HCT116 (cell line): Measurements from ENCODE around the gene PPIL6. TPM values are rescaled to one million over a fixed set of nuclear protein-coding genes. Genes with fewer than 3 reads are reported as not detected.

Source experiments
- ATAC-seq: fragments of 200-7000 bp; cut with Tn5 transposase; 2 replicates; pipeline ENCODE4 v1.9.1; 2020; ENCODE audit warnings: mild to moderate bottlenecking, moderate library complexity
- BruUV-seq: library from RNA; stranded (reverse); fragments of 400-500 nt; replicated peaks from 2 replicates; lab custom pipeline; 2021; lab: Mats Ljungman, UMichigan
- CTCF ChIA-PET: fragments of 300-600 bp; sonication (Branson Sonifier 250); formaldehyde crosslinking; loops from one replicate; lab custom pipeline; 2021; ENCODE audit warnings: antibody characterized with exemption; lab: Charles Lee
- POLR2A ChIA-PET: fragments of 300-600, 350-600 bp; sonication (Branson Sonifier 250); formaldehyde crosslinking; loops from one replicate; lab custom pipeline; 2021; ENCODE audit warnings: antibody characterized with exemption; lab: Charles Lee
- RAD21 ChIA-PET, 2 experiments: fragments of 300-600 bp; sonication (Branson Sonifier 250); formaldehyde crosslinking; loops; one replicate each; lab custom pipeline; 2023; ENCODE audit warnings: low total read pairs in 2 of 2; ENCODE audit not compliant: uncharacterized antibody in 2 of 2, unreplicated experiment in 2 of 2, low non-redundant PET in 1 of 2; lab: Charles Lee
- DNase-seq: peaks from one replicate; pipeline ENCODE4 v3.0.0-alpha.2; 2010; ENCODE audit warnings: low read depth, low spot score
- H2AFZ ChIP-seq: fragments of 200-600 bp; shearing (Covaris generic), sonication (generic); 2 replicates; pipeline ENCODE4 v1.6.1; 2017; ENCODE audit warnings: low read depth, mixed run types, mixed read lengths, antibody characterized with exemption, low read length; ENCODE audit not compliant: poor library complexity, severe bottlenecking
- H3K27ac ChIP-seq: 2 replicates; pipeline ENCODE4 v1.5.1; 2012; ENCODE audit warnings: low read depth, low read length
- H3K27me3 ChIP-seq: fragments of 200-600 bp; sonication (generic); 2 replicates; pipeline ENCODE4 v1.6.1; 2016; ENCODE audit warnings: mixed run types, low read length, mixed read lengths; ENCODE audit not compliant: insufficient read depth
- H3K36me3 ChIP-seq, 2 experiments: fragments of 200-500 bp in 1 of 2; fragments of 200-600 bp in 1 of 2; sonication (Bioruptor generic) in 1 of 2; sonication (generic) in 1 of 2; 2 replicates each; pipeline versions ENCODE4 v1.5.1 to v1.6.1; 2014 to 2016; ENCODE audit warnings: low read length in 2 of 2, inconsistent platforms in 1 of 2, mixed read lengths in 1 of 2, mixed run types in 1 of 2; ENCODE audit not compliant: insufficient read depth in 2 of 2, control insufficient read depth in 1 of 2
- H3K4me1 ChIP-seq, 2 experiments: fragments of 200-600 bp in 1 of 2; sonication (generic) in 1 of 2; 2 replicates each; pipeline versions ENCODE4 v1.5.1 to v1.6.1; 2012 to 2017; ENCODE audit warnings: low read length in 2 of 2, inconsistent platforms in 1 of 2, mild to moderate bottlenecking in 1 of 2, mixed read lengths in 1 of 2, mixed run types in 1 of 2, moderate library complexity in 1 of 2; ENCODE audit not compliant: insufficient read depth in 2 of 2, control insufficient read depth in 1 of 2
- H3K4me2 ChIP-seq: fragments of 200-600 bp; sonication (generic); 2 replicates; pipeline ENCODE4 v1.6.1; 2017; ENCODE audit warnings: mixed run types, low read length, mixed read lengths
- H3K4me3 ChIP-seq, 2 experiments: fragments of 200-600 bp in 1 of 2; sonication (generic) in 1 of 2; replicated peaks in 1 of 2; 2 replicates each; pipeline ENCODE4 v1.5.1; 2011 to 2016; ENCODE audit warnings: low read length in 2 of 2, control low read depth in 1 of 2, low read depth in 1 of 2, mild to moderate bottlenecking in 1 of 2, mixed read lengths in 1 of 2, mixed run types in 1 of 2
- H3K79me2 ChIP-seq: fragments of 200-600 bp; sonication (generic); 2 replicates; pipeline ENCODE4 v1.6.1; 2017; ENCODE audit warnings: mild to moderate bottlenecking, mixed run types, low read length, moderate library complexity, mixed read lengths; ENCODE audit not compliant: insufficient read depth
- H3K9ac ChIP-seq: fragments of 200-600 bp; sonication (generic); 2 replicates; pipeline ENCODE4 v1.6.1; 2016; ENCODE audit warnings: low read length, mixed read lengths
- H3K9me2 ChIP-seq: fragments of 200-600 bp; sonication (generic), shearing (Covaris generic); 2 replicates; pipeline ENCODE4 v1.6.1; 2017; ENCODE audit warnings: mixed run types, mild to moderate bottlenecking, moderate library complexity; ENCODE audit not compliant: insufficient read depth
- H3K9me3 ChIP-seq, 2 experiments: fragments of 200-500 bp in 1 of 2; fragments of 200-600 bp in 1 of 2; sonication (Bioruptor generic) in 1 of 2; sonication (generic) in 1 of 2; 2 replicates each; pipeline ENCODE4 v1.6.1; 2014 to 2017; ENCODE audit warnings: low read length in 2 of 2, mixed read lengths in 2 of 2, inconsistent platforms in 1 of 2, low read depth in 1 of 2, mild to moderate bottlenecking in 1 of 2, mixed run types in 1 of 2, moderate library complexity in 1 of 2; ENCODE audit not compliant: control insufficient read depth in 1 of 2, insufficient read depth in 1 of 2
- H4K20me1 ChIP-seq: fragments of 200-600 bp; sonication (generic), shearing (Covaris generic); 2 replicates; pipeline ENCODE4 v1.6.1; 2017; ENCODE audit warnings: mixed run types, mild to moderate bottlenecking, moderate library complexity; ENCODE audit not compliant: insufficient read depth
- CBX3 ChIP-seq: IDR thresholded peaks from 2 replicates; pipeline ENCODE4 v1.6.1; 2012; ENCODE audit warnings: low read depth
- CEBPB ChIP-seq: IDR thresholded peaks from 2 replicates; pipeline ENCODE4 v1.6.1; 2012; ENCODE audit warnings: low read depth
- EZH2 ChIP-seq: fragments of 200-600 bp; sonication (generic); IDR thresholded peaks from 2 replicates; pipeline ENCODE4 v1.6.1; 2017; ENCODE audit warnings: antibody characterized with exemption, mixed run types
- EZH2phosphoT487 ChIP-seq: fragments of 200-600 bp; IDR thresholded peaks from 2 replicates; pipeline ENCODE4 v1.6.1; 2018; ENCODE audit warnings: antibody characterized with exemption, borderline replicate concordance
- POLR2AphosphoS5 ChIP-seq: IDR thresholded peaks from 2 replicates; pipeline ENCODE4 v1.6.1; 2011; ENCODE audit warnings: mild to moderate bottlenecking, low read depth, low read length, moderate library complexity
- SIN3A ChIP-seq: IDR thresholded peaks from 2 replicates; pipeline ENCODE4 v1.6.1; 2012; ENCODE audit warnings: low read depth
- SRF ChIP-seq: IDR thresholded peaks from 2 replicates; pipeline ENCODE4 v1.6.1; 2012; ENCODE audit warnings: low read depth
- YY1 ChIP-seq: IDR thresholded peaks from 2 replicates; pipeline ENCODE4 v1.6.1; 2011; ENCODE audit warnings: low read length, low read depth, moderate library complexity, mild to moderate bottlenecking; ENCODE audit not compliant: insufficient replicate concordance; ENCODE audit errors: extremely low read depth
- ZNF274 ChIP-seq: fragments of 200-500 bp; sonication (Bioruptor generic); IDR thresholded peaks from 2 replicates; pipeline ENCODE4 v1.6.1; 2014; ENCODE audit warnings: mild to moderate bottlenecking, low read depth, low read length, inconsistent platforms
- intact Hi-C: fragments of 100-400 bp; cut with micrococcal nuclease; formaldehyde crosslinking; loops from 2 replicates; pipeline ENCODE4 v1.10.0; 2022
- total RNA-seq: library from RNA; stranded (reverse); gene quantifications from one replicate; pipeline ENCODE4 v1.2.1, GENCODE V29; 2021; ENCODE audit not compliant: unreplicated experiment
- TF ChIP-seq, protein P1 (sequence below), 3 experiments: fragments of 200-600 bp in 1 of 3; sonication (generic) in 1 of 3; IDR thresholded peaks in 2 of 3; conservative IDR thresholded peaks in 1 of 3; 2 replicates each; pipeline ENCODE4 v1.5.1; 2012 to 2017; ENCODE audit warnings: low read depth in 2 of 3, low read length in 2 of 3, antibody characterized with exemption in 1 of 3, borderline replicate concordance in 1 of 3, control low read depth in 1 of 3, mild to moderate bottlenecking in 1 of 3, mixed read lengths in 1 of 3, mixed run types in 1 of 3, moderate library complexity in 1 of 3; ENCODE audit not compliant: insufficient read depth in 1 of 3
- TF ChIP-seq, protein P2 (sequence below): IDR thresholded peaks from 2 replicates; pipeline ENCODE4 v1.6.1; 2011; ENCODE audit warnings: mild to moderate bottlenecking, low read length, moderate library complexity; ENCODE audit not compliant: insufficient replicate concordance; ENCODE audit errors: extremely low read depth
- TF ChIP-seq, protein P3 (sequence below): IDR thresholded peaks from 2 replicates; pipeline ENCODE4 v1.6.1; 2012

PPIL6 gene
- total RNA-seq, 1 experiment from 2014 or later: 3.3 TPM

DNA sequence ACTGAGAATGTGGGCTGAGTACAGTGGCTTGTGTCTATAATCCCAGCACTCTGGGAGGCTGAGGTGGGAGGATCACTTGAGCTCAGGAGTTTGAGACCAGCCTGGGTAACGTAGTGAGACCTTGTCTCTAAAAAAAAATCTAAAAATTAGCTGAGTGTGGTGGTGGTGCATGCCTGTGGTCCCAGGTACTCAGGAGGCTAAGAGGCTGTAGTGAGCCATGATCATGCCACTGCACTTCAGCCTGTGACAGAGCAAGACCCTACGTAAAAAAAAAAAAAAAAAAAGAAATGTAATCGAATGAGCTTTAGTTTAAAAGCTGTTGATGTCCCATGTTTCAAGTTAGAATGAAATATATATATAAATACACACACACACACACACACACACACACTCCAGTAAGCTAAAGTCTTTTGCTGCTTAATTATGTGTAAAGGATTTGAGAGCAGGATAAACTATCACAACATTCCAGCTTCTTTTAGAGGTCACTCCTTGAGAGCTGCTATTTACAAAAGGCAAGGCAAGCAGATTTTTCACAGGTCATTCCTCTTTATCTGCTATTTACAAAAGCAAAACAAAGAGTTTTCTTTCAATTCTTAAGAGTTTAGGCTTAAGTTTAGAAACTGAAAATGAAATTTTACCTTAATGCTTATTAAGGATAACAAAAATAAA, 19.9 kb upstream of the PPIL6 start:
- DNase-seq (no peak), ATAC-seq (no peak)
- Histone ChIP-seq H3K9me2 (no peaks in the 10 kb centered on the region), H3K36me3 (peaks cover 19 to 22% of the 10 kb centered on the region in 2 experiments; a peak in 3 of 4 replicates), H2AFZ (no peak overlapping the region), H3K4me1 (peaks cover 0 to 34% of the 10 kb centered on the region in 2 experiments; a peak in 2 of 4 replicates), H3K4me3 (no peak overlapping the region), H3K4me2 (no peak overlapping the region), H3K27ac (no peak overlapping the region), H3K9ac (no peak overlapping the region), H3K27me3 (no peaks in the 10 kb centered on the region), H3K79me2 (peaks cover 20% of the 10 kb centered on the region), H4K20me1 (peaks cover 6% of the 10 kb centered on the region; the same call in 1 of the 2 replicates), H3K9me3 (no peaks in the 10 kb centered on the region)
- BruUV-seq: no TSS peak
- ChIA-PET RAD21 (no interaction called here), POLR2A (no interaction called here), CTCF (interaction anchor here (1.2 kb wide), 1 partner anchor 272 kb away, joined by 3 read pairs; no protein-coding TSS in a partner anchor)
- no peak for TF ChIP-seq ZNF274
- TF ChIP-seq, protein P1, sequence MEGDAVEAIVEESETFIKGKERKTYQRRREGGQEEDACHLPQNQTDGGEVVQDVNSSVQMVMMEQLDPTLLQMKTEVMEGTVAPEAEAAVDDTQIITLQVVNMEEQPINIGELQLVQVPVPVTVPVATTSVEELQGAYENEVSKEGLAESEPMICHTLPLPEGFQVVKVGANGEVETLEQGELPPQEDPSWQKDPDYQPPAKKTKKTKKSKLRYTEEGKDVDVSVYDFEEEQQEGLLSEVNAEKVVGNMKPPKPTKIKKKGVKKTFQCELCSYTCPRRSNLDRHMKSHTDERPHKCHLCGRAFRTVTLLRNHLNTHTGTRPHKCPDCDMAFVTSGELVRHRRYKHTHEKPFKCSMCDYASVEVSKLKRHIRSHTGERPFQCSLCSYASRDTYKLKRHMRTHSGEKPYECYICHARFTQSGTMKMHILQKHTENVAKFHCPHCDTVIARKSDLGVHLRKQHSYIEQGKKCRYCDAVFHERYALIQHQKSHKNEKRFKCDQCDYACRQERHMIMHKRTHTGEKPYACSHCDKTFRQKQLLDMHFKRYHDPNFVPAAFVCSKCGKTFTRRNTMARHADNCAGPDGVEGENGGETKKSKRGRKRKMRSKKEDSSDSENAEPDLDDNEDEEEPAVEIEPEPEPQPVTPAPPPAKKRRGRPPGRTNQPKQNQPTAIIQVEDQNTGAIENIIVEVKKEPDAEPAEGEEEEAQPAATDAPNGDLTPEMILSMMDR (IDR thresholded peaks at IDR 0.05 in 2 of 3, conservative IDR thresholded peaks at IDR 0.05 in 1 of 3; ENCODE audit: borderline replicate concordance in 1 of 3, insufficient read depth in 1 of 3, low read depth in 2 of 3, low read length in 2 of 3): no peak
- intact Hi-C loops: no loop called here

DNA sequence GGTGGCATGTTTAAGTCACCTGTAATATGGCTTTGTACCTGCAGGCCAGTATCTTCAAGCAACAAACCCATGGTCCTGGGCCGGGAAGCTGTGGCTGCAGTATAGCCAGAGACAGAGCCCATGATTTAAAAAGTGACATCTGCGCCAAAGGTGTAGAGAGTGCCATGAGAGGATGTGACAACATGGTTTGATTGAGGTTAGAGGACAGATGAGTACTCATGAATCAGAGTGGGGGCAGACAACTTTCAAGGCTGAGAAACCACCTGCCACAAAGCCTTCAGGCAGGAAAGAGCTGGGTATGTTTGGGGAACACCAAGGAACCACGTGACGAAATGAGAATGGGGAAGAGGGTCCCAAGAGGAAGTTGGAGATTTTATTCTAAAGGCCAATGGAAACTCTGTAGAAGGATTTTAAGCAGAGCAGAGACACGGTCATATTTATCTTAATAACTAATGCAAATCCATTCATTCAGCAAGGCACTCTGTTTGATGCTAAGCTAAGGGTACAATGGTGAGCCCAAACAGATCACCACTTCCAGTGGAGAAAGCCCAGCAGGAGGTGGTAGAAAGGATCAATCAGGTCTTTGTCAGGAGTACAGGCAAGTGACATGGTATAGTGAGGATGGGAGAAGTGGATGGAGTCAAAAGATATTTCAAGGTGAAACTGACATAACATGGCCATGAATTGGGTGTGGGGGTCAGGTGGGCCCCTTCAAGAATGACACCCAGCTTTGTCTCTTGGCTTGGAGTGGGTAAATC, 18.5 kb upstream of the PPIL6 start:
- Histone ChIP-seq H3K36me3 (peaks cover 10 to 12% of the 10 kb centered on the region in 2 experiments; a peak in 3 of 4 replicates), H3K4me3 (no peak overlapping the region), H3K27ac (no peak overlapping the region), H3K4me2 (no peak overlapping the region), H2AFZ (no peak overlapping the region), H3K9me2 (no peaks in the 10 kb centered on the region), H3K4me1 (peaks cover 4 to 43% of the 10 kb centered on the region in 2 experiments; a peak in 3 of 4 replicates), H3K27me3 (no peaks in the 10 kb centered on the region), H3K9ac (no peak overlapping the region), H3K9me3 (no peaks in the 10 kb centered on the region), H3K79me2 (peaks cover 8% of the 10 kb centered on the region), H4K20me1 (peaks cover 5% of the 10 kb centered on the region; the same call in 1 of the 2 replicates)
- ChIA-PET CTCF (no interaction called here), RAD21 (no interaction called here), POLR2A (no interaction called here)
- intact Hi-C loops: no loop called here
- no peak for DNase-seq
- ATAC-seq: no peak
- no TSS peak for BruUV-seq
- TF ChIP-seq EZH2 (no peak), SIN3A (no peak), YY1 (no peak), ZNF274 (no peak), POLR2AphosphoS5 (no peak), CBX3 (no peak), EZH2phosphoT487 (no peak), CEBPB (no peak), SRF (no peak)
- TF ChIP-seq, protein P2, sequence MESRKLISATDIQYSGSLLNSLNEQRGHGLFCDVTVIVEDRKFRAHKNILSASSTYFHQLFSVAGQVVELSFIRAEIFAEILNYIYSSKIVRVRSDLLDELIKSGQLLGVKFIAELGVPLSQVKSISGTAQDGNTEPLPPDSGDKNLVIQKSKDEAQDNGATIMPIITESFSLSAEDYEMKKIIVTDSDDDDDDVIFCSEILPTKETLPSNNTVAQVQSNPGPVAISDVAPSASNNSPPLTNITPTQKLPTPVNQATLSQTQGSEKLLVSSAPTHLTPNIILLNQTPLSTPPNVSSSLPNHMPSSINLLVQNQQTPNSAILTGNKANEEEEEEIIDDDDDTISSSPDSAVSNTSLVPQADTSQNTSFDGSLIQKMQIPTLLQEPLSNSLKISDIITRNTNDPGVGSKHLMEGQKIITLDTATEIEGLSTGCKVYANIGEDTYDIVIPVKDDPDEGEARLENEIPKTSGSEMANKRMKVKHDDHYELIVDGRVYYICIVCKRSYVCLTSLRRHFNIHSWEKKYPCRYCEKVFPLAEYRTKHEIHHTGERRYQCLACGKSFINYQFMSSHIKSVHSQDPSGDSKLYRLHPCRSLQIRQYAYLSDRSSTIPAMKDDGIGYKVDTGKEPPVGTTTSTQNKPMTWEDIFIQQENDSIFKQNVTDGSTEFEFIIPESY: no peak
- TF ChIP-seq, protein P3, sequence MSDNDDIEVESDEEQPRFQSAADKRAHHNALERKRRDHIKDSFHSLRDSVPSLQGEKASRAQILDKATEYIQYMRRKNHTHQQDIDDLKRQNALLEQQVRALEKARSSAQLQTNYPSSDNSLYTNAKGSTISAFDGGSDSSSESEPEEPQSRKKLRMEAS: no peak
